H1 (cell line): Measurements from ENCODE around the gene PGAP2. TPM values are rescaled to one million over a fixed set of nuclear protein-coding genes. Genes with fewer than 3 reads are reported as not detected.

Experiments used
- CTCF ChIA-PET: fragments of 300-600 bp; sonication (Branson Sonifier 250); formaldehyde crosslinking; loops from one replicate; lab custom pipeline; 2021; ENCODE audit not compliant: partially characterized antibody; lab: Charles Lee
- POLR2A ChIA-PET: fragments of 300-600 bp; sonication (Branson Sonifier 250); formaldehyde crosslinking; loops from one replicate; lab custom pipeline; 2021; ENCODE audit warnings: inconsistent platforms; ENCODE audit not compliant: partially characterized antibody; lab: Charles Lee
- DNase-seq, 2 experiments: peaks; one replicate each; pipeline versions ENCODE4 v3.0.0 to v3.0.0-alpha.2; 2010 to 2022; ENCODE audit warnings: low spot score in 2 of 2, low read depth in 1 of 2, mixed read lengths in 1 of 2
- FAIRE-seq: peaks from 2 replicates; lab custom pipeline; 2011; peaks lifted over from hg19 to GRCh38; lab: Jason Lieb, UNC
- H2AFZ ChIP-seq: 2 replicates; pipeline ENCODE4 v1.8.1; 2012; ENCODE audit warnings: low read length, inconsistent platforms
- H2AK5ac ChIP-seq: 2 replicates; pipeline ENCODE4 v1.6.1; 2013; ENCODE audit warnings: low read depth, low read length
- H2BK120ac ChIP-seq: replicated peaks from 2 replicates; pipeline ENCODE3; 2013; ENCODE audit warnings: low read depth, low read length, inconsistent platforms
- H2BK12ac ChIP-seq: 2 replicates; pipeline ENCODE4 v1.6.1; 2013; ENCODE audit warnings: low read depth, low read length
- H2BK15ac ChIP-seq: 2 replicates; pipeline ENCODE4 v1.6.1; 2013; ENCODE audit warnings: low read length
- H2BK20ac ChIP-seq: 2 replicates; pipeline ENCODE4 v1.6.1; 2013; ENCODE audit warnings: low read length
- H2BK5ac ChIP-seq: 2 replicates; pipeline ENCODE4 v1.6.1; 2013; ENCODE audit warnings: low read depth, low read length
- H3K14ac ChIP-seq: 2 replicates; pipeline ENCODE4 v1.6.1; 2013; ENCODE audit warnings: inconsistent platforms; ENCODE audit not compliant: insufficient read length
- H3K18ac ChIP-seq: 2 replicates; pipeline ENCODE4 v1.6.1; 2013; ENCODE audit warnings: low read length; ENCODE audit errors: extremely low read depth
- H3K23ac ChIP-seq: 2 replicates; pipeline ENCODE4 v1.6.1; 2013; ENCODE audit warnings: inconsistent platforms; ENCODE audit not compliant: insufficient read length
- H3K23me2 ChIP-seq: 2 replicates; pipeline ENCODE4 v1.6.1; 2013; ENCODE audit warnings: low read depth, low read length
- H3K27ac ChIP-seq: 2 replicates; pipeline ENCODE4 v1.6.1; 2011; ENCODE audit warnings: low read depth, low read length, inconsistent platforms
- H3K27me3 ChIP-seq, 4 experiments: replicated peaks in 1 of 4; 1 replicate in 1 of 4; 2 replicates in 3 of 4; pipeline versions ENCODE4 v1.6.1 to v1.8.1; 2011 to 2013; ENCODE audit warnings: low read length in 3 of 4, mild to moderate bottlenecking in 3 of 4, inconsistent platforms in 2 of 4, mixed read lengths in 2 of 4, moderate library complexity in 1 of 4; ENCODE audit not compliant: control insufficient read depth in 3 of 4, insufficient read depth in 3 of 4; ENCODE audit errors: extremely low read depth in 1 of 4
- H3K36me3 ChIP-seq, 4 experiments: 2 replicates each; pipeline versions ENCODE4 v1.6.1 to v1.8.1; 2011 to 2013; ENCODE audit warnings: mild to moderate bottlenecking in 4 of 4, low read length in 3 of 4, moderate library complexity in 2 of 4, control low read depth in 1 of 4, inconsistent platforms in 1 of 4; ENCODE audit not compliant: insufficient read depth in 4 of 4, control insufficient read depth in 2 of 4
- H3K4ac ChIP-seq: replicated peaks from 2 replicates; pipeline ENCODE3; 2013; ENCODE audit warnings: low read length, low read depth, mixed read lengths, inconsistent platforms; ENCODE audit not compliant: insufficient read length
- H3K4me1 ChIP-seq, 4 experiments: replicated peaks in 1 of 4; 1 replicate in 1 of 4; 2 replicates in 3 of 4; pipeline versions ENCODE4 v1.6.1 to v1.8.1; 2011 to 2013; ENCODE audit warnings: low read length in 3 of 4, inconsistent platforms in 2 of 4, mixed read lengths in 1 of 4; ENCODE audit not compliant: insufficient read depth in 4 of 4, control insufficient read depth in 3 of 4
- H3K4me2 ChIP-seq, 2 experiments: 2 replicates each; pipeline versions ENCODE4 v1.6.1 to v1.8.1; 2011 to 2013; ENCODE audit warnings: low read depth in 2 of 2, low read length in 2 of 2, control low read depth in 1 of 2, inconsistent platforms in 1 of 2, mild to moderate bottlenecking in 1 of 2; ENCODE audit not compliant: insufficient read depth in 1 of 2
- H3K4me3 ChIP-seq, 4 experiments: fragments of 200-600, 300-600 bp in 1 of 4; sonication (generic), shearing (Covaris generic), sonication (Bioruptor Twin) in 1 of 4; 2 replicates each; pipeline versions ENCODE4 v1.5.1 to v1.8.1; 2011 to 2016; ENCODE audit warnings: low read length in 4 of 4, low read depth in 3 of 4, control low read depth in 2 of 4, inconsistent platforms in 2 of 4, mild to moderate bottlenecking in 2 of 4, mixed read lengths in 1 of 4, moderate library complexity in 1 of 4; ENCODE audit not compliant: insufficient read depth in 2 of 4; ENCODE audit errors: extremely low read depth in 1 of 4
- H3K56ac ChIP-seq: replicated peaks from 2 replicates; pipeline ENCODE3; 2013; ENCODE audit warnings: low read depth, mild to moderate bottlenecking, mixed read lengths, low read length, inconsistent platforms; ENCODE audit not compliant: insufficient read length
- H3K79me1 ChIP-seq: 2 replicates; pipeline ENCODE4 v1.6.1; 2013; ENCODE audit warnings: low read depth, low read length, control low read depth
- H3K79me2 ChIP-seq, 2 experiments: 2 replicates each; pipeline versions ENCODE4 v1.6.1 to v1.8.1; 2012 to 2013; ENCODE audit warnings: low read length in 2 of 2, mild to moderate bottlenecking in 2 of 2, inconsistent platforms in 1 of 2; ENCODE audit not compliant: insufficient read depth in 2 of 2, control insufficient read depth in 1 of 2
- H3K9ac ChIP-seq, 4 experiments: replicated peaks in 1 of 4; 1 replicate in 1 of 4; 2 replicates in 3 of 4; pipeline versions ENCODE4 v1.6.1 to v1.8.1; 2011 to 2013; ENCODE audit warnings: low read depth in 3 of 4, low read length in 3 of 4, control low read depth in 2 of 4, mild to moderate bottlenecking in 2 of 4, moderate library complexity in 2 of 4, inconsistent platforms in 1 of 4; ENCODE audit errors: extremely low read depth in 1 of 4
- H3K9me3 ChIP-seq, 2 experiments: 2 replicates each; pipeline versions ENCODE4 v1.6.1 to v1.8.1; 2012 to 2013; ENCODE audit warnings: mild to moderate bottlenecking in 2 of 2, moderate library complexity in 2 of 2, control low read depth in 1 of 2, inconsistent platforms in 1 of 2, low read depth in 1 of 2, low read length in 1 of 2, mixed read lengths in 1 of 2; ENCODE audit not compliant: insufficient read depth in 2 of 2
- H4K20me1 ChIP-seq, 2 experiments: replicated peaks in 1 of 2; 2 replicates each; pipeline versions ENCODE3 to v1.8.1; 2011 to 2013; ENCODE audit warnings: inconsistent platforms in 2 of 2, low read length in 2 of 2, mild to moderate bottlenecking in 1 of 2; ENCODE audit not compliant: insufficient read depth in 2 of 2, control insufficient read depth in 1 of 2
- H4K5ac ChIP-seq: 2 replicates; pipeline ENCODE4 v1.6.1; 2013; ENCODE audit warnings: low read length, low read depth, mixed read lengths, inconsistent platforms; ENCODE audit not compliant: insufficient read length
- H4K8ac ChIP-seq: 2 replicates; pipeline ENCODE4 v1.8.0; 2013; ENCODE audit warnings: mild to moderate bottlenecking, moderate library complexity, low read length, inconsistent platforms; ENCODE audit not compliant: insufficient read depth; ENCODE audit errors: extremely low read depth
- H4K91ac ChIP-seq: replicated peaks from 2 replicates; pipeline ENCODE3; 2013; ENCODE audit warnings: low read length, mixed read lengths, inconsistent platforms; ENCODE audit not compliant: insufficient read length
- ATF3 ChIP-seq: IDR thresholded peaks from 2 replicates; pipeline ENCODE4 v1.6.1; 2011; ENCODE audit warnings: low read depth, mild to moderate bottlenecking, low read length; ENCODE audit not compliant: insufficient read depth
- CTBP2 ChIP-seq: IDR thresholded peaks from 2 replicates; pipeline ENCODE4 v1.7.0; 2011; ENCODE audit warnings: borderline replicate concordance, mild to moderate bottlenecking, moderate library complexity, mixed read lengths, low read length; ENCODE audit not compliant: insufficient read depth, insufficient read length
- HDAC6 ChIP-seq: IDR thresholded peaks from one replicate; pipeline ENCODE4 v1.7.1; 2012; ENCODE audit warnings: low read depth, mild to moderate bottlenecking, inconsistent platforms, low read length, moderate library complexity
- KDM1A ChIP-seq: fragments of 200-600, 300-600 bp; sonication (generic); IDR thresholded peaks from 2 replicates; pipeline ENCODE4 v1.7.1; 2016; ENCODE audit warnings: mild to moderate bottlenecking, low read length, borderline replicate concordance
- KDM5A ChIP-seq: fragments of 200-600 bp; IDR thresholded peaks from 2 replicates; pipeline ENCODE4 v1.7.1; 2012; ENCODE audit warnings: mild to moderate bottlenecking, low read length, inconsistent platforms, mixed read lengths
- POU5F1 ChIP-seq: IDR thresholded peaks from 2 replicates; pipeline ENCODE4 v1.6.1; 2011; ENCODE audit warnings: low read depth, mild to moderate bottlenecking, low read length, moderate library complexity
- TAF1 ChIP-seq: IDR thresholded peaks from 2 replicates; pipeline ENCODE4 v1.6.1; 2011; ENCODE audit warnings: mild to moderate bottlenecking, low read depth, low read length
- WGBS, 2 experiments: shearing (Covaris generic) in 1 of 2; methylation state at CpG; one replicate each; pipeline versions ENCODE4 v1.1.6 to v1.1.7; 2013 to 2015; ENCODE audit warnings: low lambda C conversion rate in 2 of 2, mixed read lengths in 2 of 2, inconsistent platforms in 1 of 2, low coverage in 1 of 2, missing lambda C conversion rate in 1 of 2; ENCODE audit not compliant: insufficient replicate concordance in 2 of 2, insufficient coverage in 1 of 2, insufficient read length in 1 of 2; ENCODE audit errors: extremely low coverage in 1 of 2, missing lambda C conversion rate in 1 of 2; 5-methylcytosine and 5-hydroxymethylcytosine counted together
- polyA plus RNA-seq, 7 experiments: library from polyadenylated mRNA; depleted of rRNA in 3 of 7; stranded (reverse) in 5 of 7; unstranded in 2 of 7; fragments of >200 nt in 5 of 7; fragments of 200-250 nt in 2 of 7; gene quantifications; 1 replicate in 5 of 7; 2 replicates in 1 of 7; 4 replicates in 1 of 7; pipeline versions ENCODE4 v1.2.1 to v1.2.3, GENCODE V29; 2011 to 2013; ENCODE audit warnings: missing spikeins in 2 of 7, mixed read lengths in 2 of 7
- total RNA-seq: library from RNA; stranded (reverse); fragmentation: NEBNext Ultra II Directional; extraction: Animal tissue kit (Norgen Biotek cat#: 25700); gene quantifications from 2 replicates; pipeline ENCODE4 v1.2.1, GENCODE V29; 2021

The PGAP2 gene
- total and polyA plus RNA-seq, 2 of the 8 experiments (the other 6 are each of a cell fraction or from before 2014, with no cell fraction given), result 56.5 to 106 TPM

- no peak overlapping the region for H4K5ac ChIP-seq
- no peak overlapping the region for H3K23ac ChIP-seq
- TF ChIP-seq POU5F1 (no peak), CTBP2 (no peak), KDM5A (no peak), KDM1A (no peak), HDAC6 (no peak), TAF1 (no peak), ATF3 (no peak)
- no peak overlapping the region for H3K4me3 ChIP-seq
- no peak overlapping the region for H4K91ac ChIP-seq
- H3K9me3 ChIP-seq, result no peaks in the 10 kb centered on the region
- CTCF ChIA-PET, result interaction anchor here (0.6 to 4.9 kb wide), 7 partner anchors 11 to 213 kb away, joined by 3 to 30 read pairs (median 4); no protein-coding TSS in a partner anchor
- H2AFZ ChIP-seq, result no peak overlapping the region
- H3K27me3 ChIP-seq, result peaks cover 0 to 13% (median 8%) of the 10 kb centered on the region in 4 experiments; a peak in 5 of 7 replicates
- H2BK5ac ChIP-seq, result no peak overlapping the region
- peaks cover 6 to 16% (median 9%) of the 10 kb centered on the region in 4 experiments; a peak in 5 of 7 replicates for H3K4me1 ChIP-seq
- H3K36me3 ChIP-seq, result no peaks in the 10 kb centered on the region
- H4K8ac ChIP-seq, result no peak overlapping the region
- no peak for DNase-seq
- H2BK20ac ChIP-seq, result no peak overlapping the region
- H2AK5ac ChIP-seq, result no peak overlapping the region
- WGBS, 2 experiments, result 100% methylated on average over 2 of the region's 2 CpGs; no CpG with 5 or more reads in 1 of the 2 experiments
- POLR2A ChIA-PET, result interaction anchor here (1.1 kb wide), 1 partner anchor 213 kb away, joined by 3 read pairs; no protein-coding TSS in a partner anchor
- H2BK15ac ChIP-seq, result no peak overlapping the region
- peaks cover 2% of the 10 kb centered on the region; the same call in 1 of the 2 replicates for H3K79me1 ChIP-seq
- H3K4me2 ChIP-seq, result no peak overlapping the region
- H3K79me2 ChIP-seq, result no peaks in the 10 kb centered on the region
- peaks cover 2 to 3% of the 10 kb centered on the region in 2 experiments for H4K20me1 ChIP-seq
- H3K23me2 ChIP-seq, result peaks cover 8% of the 10 kb centered on the region; the same call in 1 of the 2 replicates
- FAIRE-seq, result no peak
- H3K14ac ChIP-seq, result no peak overlapping the region
- no peak overlapping the region for H3K18ac ChIP-seq
- H3K56ac ChIP-seq, result no peak overlapping the region
- H3K27ac ChIP-seq, result no peak overlapping the region
- no peak overlapping the region for H2BK12ac ChIP-seq
- no peak overlapping the region for H2BK120ac ChIP-seq
- H3K4ac ChIP-seq, result no peak overlapping the region
- no peak overlapping the region for H3K9ac ChIP-seq
Measured at GRCh38 chr11:3860375-3860774, 52.0 kb downstream of the PGAP2 start.
